A549 (cell line): ENCODE data around the gene TEPSIN. TPM values are rescaled to one million over a fixed set of nuclear protein-coding genes. Genes with fewer than 3 reads are reported as not detected.

Source experiments
- ATAC-seq, 2 experiments: fragments of 200-7000 bp in 1 of 2; fragments of >200 bp in 1 of 2; cut with Nextera tagmentation in 1 of 2; cut with Tn5 transposase in 1 of 2; 3 replicates each; pipeline versions ENCODE4 v1.8.0 to v1.9.1; 2018 to 2020; ENCODE audit warnings: mild to moderate bottlenecking in 1 of 2, moderate library complexity in 1 of 2
- CTCF ChIA-PET: fragments of 300-600 bp; sonication (Branson Sonifier 250); formaldehyde crosslinking; extraction: SDS; loops from one replicate; lab custom pipeline; 2021; ENCODE audit warnings: antibody characterized with exemption, inconsistent platforms; lab: Yijun Ruan, JAX
- POLR2A ChIA-PET: fragments of 350-600 bp; formaldehyde crosslinking; extraction: SDS; loops from one replicate; lab custom pipeline; 2021; ENCODE audit warnings: antibody characterized with exemption, inconsistent platforms; lab: Yijun Ruan, JAX
- DNase-seq, 2 experiments: peaks; one replicate each; pipeline versions ENCODE4 v3.0.0 to v3.0.0-alpha.2; 2011 to 2016; ENCODE audit warnings: low read depth in 1 of 2, low spot score in 1 of 2
- FAIRE-seq: peaks from 2 replicates; lab custom pipeline; 2011; peaks lifted over from hg19 to GRCh38; lab: Jason Lieb, UNC
- H3K27ac ChIP-seq, 2 experiments: fragments of >200 bp; sonication (Bioruptor Twin); formaldehyde crosslinking; 3 replicates each; pipeline ENCODE4 v1.5.1; 2016 to 2017
- H3K4me1 ChIP-seq: fragments of >200 bp; sonication (Bioruptor Twin); formaldehyde crosslinking; 3 replicates; pipeline ENCODE4 v1.6.1; 2016
- H3K4me2 ChIP-seq: fragments of >200 bp; sonication (Bioruptor Twin); formaldehyde crosslinking; 3 replicates; pipeline ENCODE4 v1.6.1; 2016
- H3K4me3 ChIP-seq: fragments of >200 bp; sonication (Bioruptor Twin); formaldehyde crosslinking; 3 replicates; pipeline ENCODE4 v1.5.1; 2016
- H3K9me3 ChIP-seq: fragments of >200 bp; sonication (Bioruptor Twin); formaldehyde crosslinking; 3 replicates; pipeline ENCODE4 v1.6.1; 2016
- CBX2 ChIP-seq: fragments of 200-600 bp; sonication (generic); IDR thresholded peaks from 2 replicates; pipeline ENCODE4 v1.6.1; 2016; ENCODE audit warnings: low read depth, mild to moderate bottlenecking, borderline replicate concordance
- CEBPB ChIP-seq, 2 experiments: fragments of >200 bp in 1 of 2; sonication (Bioruptor Twin) in 1 of 2; formaldehyde crosslinking in 1 of 2; IDR thresholded peaks; 2 replicates each; pipeline ENCODE4 v1.6.1; 2012 to 2016
- CHD2 ChIP-seq: fragments of 150-350 bp; IDR thresholded peaks from 2 replicates; pipeline ENCODE4 v1.6.1; 2014; ENCODE audit warnings: low read length; ENCODE audit not compliant: partially characterized antibody
- CHD4 ChIP-seq: fragments of 200-600 bp; sonication (generic); IDR thresholded peaks from 2 replicates; pipeline ENCODE4 v1.6.1; 2016; ENCODE audit warnings: antibody characterized with exemption, mild to moderate bottlenecking, borderline replicate concordance
- FOSB ChIP-seq: fragments of 250-450 bp; sonication (Bioruptor Pico); IDR thresholded peaks from 2 replicates; pipeline ENCODE4 v1.5.0; 2020; ENCODE audit warnings: mild to moderate bottlenecking, moderate library complexity
- KDM1A ChIP-seq: fragments of 200-600 bp; sonication (generic); IDR thresholded peaks from 2 replicates; pipeline ENCODE4 v1.6.1; 2016; ENCODE audit warnings: low read depth, mild to moderate bottlenecking
- KDM5A ChIP-seq: fragments of 200-600 bp; sonication (generic); IDR thresholded peaks from 2 replicates; pipeline ENCODE4 v1.6.1; 2016; ENCODE audit warnings: antibody characterized with exemption, mild to moderate bottlenecking
- MAFK ChIP-seq: fragments of 450-650 bp; IDR thresholded peaks from 2 replicates; pipeline ENCODE4 v1.6.1; 2014; ENCODE audit not compliant: partially characterized antibody
- MYC ChIP-seq: IDR thresholded peaks from 2 replicates; pipeline ENCODE4 v1.6.1; 2012; ENCODE audit warnings: mild to moderate bottlenecking, inconsistent platforms, low read length, improper control_type of control experiment, borderline replicate concordance
- POLR2AphosphoS2 ChIP-seq: conservative IDR thresholded peaks from 2 replicates; pipeline ENCODE4 v1.6.1; 2012; ENCODE audit warnings: low read length, improper control_type of control experiment, inconsistent platforms
- RAD21 ChIP-seq, 2 experiments: fragments of >200 bp in 1 of 2; sonication (Bioruptor Twin) in 1 of 2; formaldehyde crosslinking in 1 of 2; IDR thresholded peaks in 1 of 2; conservative IDR thresholded peaks in 1 of 2; 2 replicates in 1 of 2; 3 replicates in 1 of 2; pipeline ENCODE4 v1.6.1; 2012 to 2018; ENCODE audit warnings: inconsistent platforms in 1 of 2
- SMC3 ChIP-seq: fragments of >200 bp; sonication (Bioruptor Twin); formaldehyde crosslinking; IDR thresholded peaks from 3 replicates; pipeline ENCODE4 v1.6.1; 2018; ENCODE audit warnings: inconsistent platforms
- TFCP2L1 ChIP-seq: fragments of 250-450 bp; sonication (Bioruptor Pico); IDR thresholded peaks from 2 replicates; pipeline ENCODE4 v1.5.0; 2021; ENCODE audit warnings: mild to moderate bottlenecking
- TP53 ChIP-seq: fragments of 250-450 bp; sonication (Bioruptor Pico); IDR thresholded peaks from 2 replicates; pipeline ENCODE4 v1.5.0; 2021; ENCODE audit warnings: mild to moderate bottlenecking, moderate library complexity
- ZC3H11A ChIP-seq: fragments of 450-650 bp; IDR thresholded peaks from 2 replicates; pipeline ENCODE4 v1.6.1; 2014; ENCODE audit warnings: antibody characterized with exemption, mild to moderate bottlenecking
- WGBS: methylation state at CpG from one replicate; pipeline ENCODE4 v1.1.6; 2017; ENCODE audit errors: missing lambda C conversion rate; 5-methylcytosine and 5-hydroxymethylcytosine counted together
- polyA plus RNA-seq, 4 experiments: library from polyadenylated mRNA; depleted of rRNA in 3 of 4; stranded (reverse); fragments of >200 nt; fragmentation: RNase III in 1 of 4; extraction: RNeasy Plus Mini Kit Qiagen cat#74134 plus additional on column Dnase treatment in 1 of 4; gene quantifications; 2 replicates in 3 of 4; 3 replicates in 1 of 4; pipeline ENCODE4 v1.2.3, GENCODE V29; 2011 to 2017
- TF ChIP-seq, protein P1 (sequence below): IDR thresholded peaks from 2 replicates; pipeline ENCODE4 v1.6.1; 2012
- TF ChIP-seq, protein P2 (sequence below): IDR thresholded peaks from 2 replicates; pipeline ENCODE4 v1.6.1; 2012
- TF ChIP-seq, protein P3 (sequence below): fragments of 250-450 bp; sonication (Bioruptor Pico); IDR thresholded peaks from 2 replicates; pipeline ENCODE4 v1.5.0; 2021; ENCODE audit warnings: mild to moderate bottlenecking, moderate library complexity, borderline replicate concordance
- TF ChIP-seq, protein P4 (sequence below): IDR thresholded peaks from 2 replicates; pipeline ENCODE4 v1.6.1; 2012; ENCODE audit warnings: low read depth, borderline replicate concordance

The TEPSIN gene
- polyA plus RNA-seq, 2 of the 4 experiments (the other 2 are of a cell fraction): 12.5 to 31.3 TPM

DNA sequence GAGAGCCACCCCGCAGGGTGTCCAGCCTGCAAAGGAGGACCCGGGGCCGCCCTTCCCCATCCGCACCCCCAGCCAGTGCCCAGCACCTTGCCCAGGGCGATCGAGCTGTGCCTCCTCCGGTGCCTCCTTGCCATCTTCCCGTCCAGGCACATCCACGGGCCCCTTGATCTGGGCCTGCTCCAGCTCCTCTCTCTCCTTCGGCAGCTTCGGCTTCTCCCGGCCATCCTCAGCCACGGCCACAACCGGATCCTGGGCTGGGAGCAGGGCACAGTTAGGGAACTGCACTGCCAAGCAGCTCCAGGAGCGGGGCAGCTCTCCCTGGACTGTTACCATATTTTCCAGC lies 14.1 kb upstream of the TEPSIN start:
- DNase-seq: no peak
- H3K4me2 ChIP-seq: no peak overlapping the region
- peak in 1 of 2 experiments; percentile 10; a peak in 2 of 6 replicates for ATAC-seq
- 0 out of 6 replicates have a peak overlapping the region, but pooled peaks of 1 of the 2 experiments have one; percentile 13 for H3K27ac ChIP-seq
- CTCF ChIA-PET: interaction anchor here (0.6 to 14.8 kb wide), 55 partner anchors 8 to 432 kb away, joined by 3 to 184 read pairs (median 4); partner anchors contain the start of gene FAAP100
- peaks cover 18% of the 10 kb centered on the region for H3K4me1 ChIP-seq
- no peak for FAIRE-seq
- no peak overlapping the region for H3K4me3 ChIP-seq
- TF ChIP-seq, protein P1, sequence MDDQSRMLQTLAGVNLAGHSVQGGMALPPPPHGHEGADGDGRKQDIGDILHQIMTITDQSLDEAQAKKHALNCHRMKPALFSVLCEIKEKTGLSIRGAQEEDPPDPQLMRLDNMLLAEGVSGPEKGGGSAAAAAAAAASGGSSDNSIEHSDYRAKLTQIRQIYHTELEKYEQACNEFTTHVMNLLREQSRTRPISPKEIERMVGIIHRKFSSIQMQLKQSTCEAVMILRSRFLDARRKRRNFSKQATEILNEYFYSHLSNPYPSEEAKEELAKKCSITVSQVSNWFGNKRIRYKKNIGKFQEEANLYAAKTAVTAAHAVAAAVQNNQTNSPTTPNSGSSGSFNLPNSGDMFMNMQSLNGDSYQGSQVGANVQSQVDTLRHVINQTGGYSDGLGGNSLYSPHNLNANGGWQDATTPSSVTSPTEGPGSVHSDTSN: no peak
- TF ChIP-seq CBX2: no peak
- TF ChIP-seq CHD4: no peak
- no peak for TF ChIP-seq MAFK
- WGBS: 70% methylated on average over 15 of the region's 15 CpGs
- POLR2A ChIA-PET: no interaction called here
- no peaks in the 10 kb centered on the region for H3K9me3 ChIP-seq

DNA sequence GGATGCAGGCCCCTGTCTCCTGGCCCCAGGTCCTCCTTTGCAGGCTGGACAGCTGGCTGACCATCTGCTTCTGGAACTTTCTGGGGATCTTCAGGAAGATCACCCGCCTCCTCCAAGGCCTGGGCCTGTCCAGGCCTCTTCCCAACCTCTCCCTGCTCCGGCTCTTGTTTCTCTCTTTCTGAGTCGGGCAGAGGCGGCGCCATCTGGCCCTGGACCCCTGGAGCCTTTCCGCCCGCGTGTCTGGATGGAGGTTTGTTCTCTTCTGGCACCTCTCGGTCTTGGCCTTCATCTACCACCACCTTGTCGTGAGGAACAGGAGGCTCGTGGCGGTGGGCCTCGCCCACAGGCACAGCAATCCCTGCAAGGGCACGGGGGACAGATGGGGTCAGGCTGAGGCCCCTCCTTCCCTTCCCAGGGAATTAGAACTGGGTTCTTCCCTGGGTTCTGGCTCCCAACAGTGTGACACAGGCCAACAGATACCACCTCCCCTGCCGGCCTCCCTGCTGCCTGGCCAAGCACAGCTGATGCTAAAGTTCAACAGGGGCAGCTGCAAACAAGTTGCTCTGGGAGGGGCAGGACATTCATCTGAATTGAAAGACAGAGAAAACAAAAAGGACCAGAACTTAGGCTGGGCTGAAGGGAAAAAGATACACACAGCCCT lies 13.6 kb upstream of the TEPSIN start:
- TF ChIP-seq ZC3H11A: no peak
- TF ChIP-seq SMC3: no peak
- TF ChIP-seq, protein P2, sequence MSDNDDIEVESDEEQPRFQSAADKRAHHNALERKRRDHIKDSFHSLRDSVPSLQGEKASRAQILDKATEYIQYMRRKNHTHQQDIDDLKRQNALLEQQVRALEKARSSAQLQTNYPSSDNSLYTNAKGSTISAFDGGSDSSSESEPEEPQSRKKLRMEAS: no peak
- TF ChIP-seq, protein P3, sequence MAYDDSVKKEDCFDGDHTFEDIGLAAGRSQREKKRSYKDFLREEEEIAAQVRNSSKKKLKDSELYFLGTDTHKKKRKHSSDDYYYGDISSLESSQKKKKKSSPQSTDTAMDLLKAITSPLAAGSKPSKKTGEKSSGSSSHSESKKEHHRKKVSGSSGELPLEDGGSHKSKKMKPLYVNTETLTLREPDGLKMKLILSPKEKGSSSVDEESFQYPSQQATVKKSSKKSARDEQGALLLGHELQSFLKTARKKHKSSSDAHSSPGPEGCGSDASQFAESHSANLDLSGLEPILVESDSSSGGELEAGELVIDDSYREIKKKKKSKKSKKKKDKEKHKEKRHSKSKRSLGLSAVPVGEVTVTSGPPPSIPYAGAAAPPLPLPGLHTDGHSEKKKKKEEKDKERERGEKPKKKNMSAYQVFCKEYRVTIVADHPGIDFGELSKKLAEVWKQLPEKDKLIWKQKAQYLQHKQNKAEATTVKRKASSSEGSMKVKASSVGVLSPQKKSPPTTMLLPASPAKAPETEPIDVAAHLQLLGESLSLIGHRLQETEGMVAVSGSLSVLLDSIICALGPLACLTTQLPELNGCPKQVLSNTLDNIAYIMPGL (CRISPR knock-in tag): no peak
- TF ChIP-seq MAFK: no peak
- TF ChIP-seq TP53 (CRISPR knock-in tag): no peak
- no peak for TF ChIP-seq FOSB (CRISPR knock-in tag)
- TF ChIP-seq, protein P4, sequence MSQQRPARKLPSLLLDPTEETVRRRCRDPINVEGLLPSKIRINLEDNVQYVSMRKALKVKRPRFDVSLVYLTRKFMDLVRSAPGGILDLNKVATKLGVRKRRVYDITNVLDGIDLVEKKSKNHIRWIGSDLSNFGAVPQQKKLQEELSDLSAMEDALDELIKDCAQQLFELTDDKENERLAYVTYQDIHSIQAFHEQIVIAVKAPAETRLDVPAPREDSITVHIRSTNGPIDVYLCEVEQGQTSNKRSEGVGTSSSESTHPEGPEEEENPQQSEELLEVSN: no peak
- no peak for TF ChIP-seq MYC
- TF ChIP-seq CHD2: no peak
- no peak for TF ChIP-seq KDM1A
- no peak for TF ChIP-seq KDM5A
- TF ChIP-seq TFCP2L1 (CRISPR knock-in tag): no peak
- no peak for TF ChIP-seq CEBPB (IDR thresholded peaks at IDR 0.05)
- TF ChIP-seq POLR2AphosphoS2: no peak
- no peak for TF ChIP-seq RAD21 (conservative IDR thresholded peaks at IDR 0.05 in 1 of 2, IDR thresholded peaks at IDR 0.05 in 1 of 2)
- Histone ChIP-seq H3K4me3 (no peak overlapping the region), H3K4me1 (peaks cover 18% of the 10 kb centered on the region), H3K27ac (no peak overlapping the region), H3K4me2 (no peak overlapping the region), H3K9me3 (no peaks in the 10 kb centered on the region)
- ChIA-PET CTCF (interaction anchor here (0.6 to 14.8 kb wide), 55 partner anchors 7 to 433 kb away, joined by 3 to 184 read pairs (median 4); partner anchors contain the start of gene FAAP100), POLR2A (no interaction called here)
- no peak for DNase-seq
- no peak for FAIRE-seq
- WGBS: 90% methylated on average over 15 of the region's 15 CpGs
- ATAC-seq: no peak
